SU-DHL-6 (cell line): ENCODE measurements around the gene TFAP2E.

Source experiments
- H2AFZ ChIP-seq: fragments of 200-600 bp; sonication (generic); 2 replicates; pipeline ENCODE4 v1.6.1; 2014; ENCODE audit warnings: low read depth, mild to moderate bottlenecking, moderate library complexity, mixed read lengths, antibody characterized with exemption, low read length; ENCODE audit not compliant: severe bottlenecking
- H3F3A ChIP-seq: fragments of 200-600 bp; shearing (Covaris generic); 2 replicates; pipeline ENCODE4 v1.6.0; 2016; ENCODE audit warnings: antibody characterized with exemption, mild to moderate bottlenecking; ENCODE audit not compliant: insufficient read depth
- H3K27ac ChIP-seq: fragments of 200-600 bp; sonication (generic); 2 replicates; pipeline ENCODE4 v1.5.1; 2016; ENCODE audit warnings: low read depth, mild to moderate bottlenecking, low read length, moderate library complexity, mixed read lengths
- H3K27me3 ChIP-seq: fragments of 200-600 bp; sonication (generic), shearing (Covaris generic); 2 replicates; pipeline ENCODE4 v1.6.0; 2014; ENCODE audit warnings: mild to moderate bottlenecking, low read length
- H3K36me3 ChIP-seq: fragments of 200-600 bp; sonication (generic); 2 replicates; pipeline ENCODE4 v1.6.1; 2014; ENCODE audit warnings: mild to moderate bottlenecking, low read length, mixed read lengths
- H3K4me2 ChIP-seq: fragments of 300-600, 200-600 bp; shearing (Covaris generic), sonication (generic); 2 replicates; pipeline ENCODE4 v1.6.0; 2014; ENCODE audit warnings: low read length, low read depth, mild to moderate bottlenecking; ENCODE audit not compliant: poor library complexity, severe bottlenecking
- H3K4me3 ChIP-seq: fragments of 200-600 bp; sonication (generic); 2 replicates; pipeline ENCODE4 v1.5.1; 2014; ENCODE audit warnings: antibody characterized with exemption, low read length, mild to moderate bottlenecking, mixed read lengths; ENCODE audit not compliant: insufficient read depth, poor library complexity, severe bottlenecking
- H3K79me2 ChIP-seq: fragments of 200-600 bp; sonication (generic); 2 replicates; pipeline ENCODE4 v1.6.1; 2014; ENCODE audit warnings: mild to moderate bottlenecking, low read length, moderate library complexity; ENCODE audit not compliant: insufficient read depth
- H3K9ac ChIP-seq: fragments of 200-600 bp; sonication (generic); 2 replicates; pipeline ENCODE4 v1.7.0; 2014; ENCODE audit warnings: mild to moderate bottlenecking, low read length
- H3K9me2 ChIP-seq: fragments of 200-600 bp; sonication (generic); replicated peaks from 2 replicates; pipeline ENCODE4 v1.6.1; 2014; ENCODE audit warnings: low read length; ENCODE audit not compliant: insufficient read depth
- H3K9me3 ChIP-seq: fragments of 200-600 bp; sonication (generic); 2 replicates; pipeline ENCODE4 v1.6.1; 2014; ENCODE audit warnings: low read length, mixed read lengths; ENCODE audit not compliant: insufficient read depth
- H4K20me1 ChIP-seq: fragments of 200-600 bp; sonication (generic); 2 replicates; pipeline ENCODE4 v1.6.1; 2014; ENCODE audit warnings: low read depth, mild to moderate bottlenecking, antibody characterized with exemption, low read length, moderate library complexity, mixed read lengths
- CTCF ChIP-seq: fragments of 200-600 bp; sonication (generic); IDR thresholded peaks from one replicate; pipeline ENCODE4 v1.5.1; 2017; ENCODE audit warnings: antibody characterized with exemption, mild to moderate bottlenecking, low read length, moderate library complexity; ENCODE audit not compliant: insufficient read depth, poor library complexity, severe bottlenecking
- EZH2phosphoT487 ChIP-seq: fragments of 200-600 bp; sonication (generic), shearing (Covaris generic); conservative IDR thresholded peaks from 2 replicates; pipeline ENCODE4 v1.6.1; 2018; ENCODE audit warnings: mild to moderate bottlenecking, antibody characterized with exemption, low read length, moderate library complexity, mixed read lengths

TFAP2E gene

GRCh38 chr1:35597870-35598269, 24.8 kb downstream of the TFAP2E start:
- no peak overlapping the region for H2AFZ ChIP-seq
- H3K9me2 ChIP-seq: no peaks in the 10 kb centered on the region
- no peaks in the 10 kb centered on the region for H3K9me3 ChIP-seq
- no peak overlapping the region for H3K27ac ChIP-seq
- no peak overlapping the region for H3K4me3 ChIP-seq
- H4K20me1 ChIP-seq: no peaks in the 10 kb centered on the region
- H3K79me2 ChIP-seq: no peaks in the 10 kb centered on the region
- H3F3A ChIP-seq: 0 out of 2 replicates have a peak, but pooled peaks cover 4% of the 10 kb centered on the region
- peaks cover 2% of the 10 kb centered on the region; the same call in 1 of the 2 replicates for H3K36me3 ChIP-seq
- H3K9ac ChIP-seq: no peak overlapping the region
- no peaks in the 10 kb centered on the region for H3K27me3 ChIP-seq
- TF ChIP-seq EZH2phosphoT487 (no peak), CTCF (no peak)
- no peak overlapping the region for H3K4me2 ChIP-seq

DNA sequence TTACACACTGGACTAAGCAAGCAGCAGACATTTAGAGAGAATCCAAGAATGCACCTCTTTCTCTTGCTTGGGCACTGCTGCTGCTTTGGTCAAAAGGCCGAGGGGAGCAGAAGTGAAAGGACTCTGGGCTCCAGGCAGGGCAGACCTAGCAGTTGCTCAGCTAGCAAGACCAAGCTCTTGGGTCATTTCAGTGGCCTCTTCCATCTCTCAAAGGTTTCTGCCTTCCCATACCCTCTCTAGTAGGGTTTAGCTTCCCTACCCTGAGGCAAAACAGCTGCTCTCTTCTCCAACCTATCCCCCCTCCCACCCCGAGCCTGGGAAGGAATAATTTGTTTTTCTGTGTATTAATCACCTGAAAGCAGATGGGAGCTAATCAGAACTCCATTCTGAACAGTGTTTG, 25.8 kb downstream of the TFAP2E start:
- Histone ChIP-seq H3K79me2 (no peaks in the 10 kb centered on the region), H3K4me3 (no peak overlapping the region), H3K36me3 (peaks cover 4% of the 10 kb centered on the region; the same call in 1 of the 2 replicates), H3K27me3 (no peaks in the 10 kb centered on the region), H3F3A (0 out of 2 replicates have a peak, but pooled peaks cover 4% of the 10 kb centered on the region), H4K20me1 (no peaks in the 10 kb centered on the region), H3K9ac (no peak overlapping the region), H3K9me3 (no peaks in the 10 kb centered on the region), H3K9me2 (no peaks in the 10 kb centered on the region), H3K4me2 (no peak overlapping the region), H2AFZ (no peak overlapping the region), H3K27ac (no peak overlapping the region)
- TF ChIP-seq CTCF (no peak), EZH2phosphoT487 (no peak)

DNA sequence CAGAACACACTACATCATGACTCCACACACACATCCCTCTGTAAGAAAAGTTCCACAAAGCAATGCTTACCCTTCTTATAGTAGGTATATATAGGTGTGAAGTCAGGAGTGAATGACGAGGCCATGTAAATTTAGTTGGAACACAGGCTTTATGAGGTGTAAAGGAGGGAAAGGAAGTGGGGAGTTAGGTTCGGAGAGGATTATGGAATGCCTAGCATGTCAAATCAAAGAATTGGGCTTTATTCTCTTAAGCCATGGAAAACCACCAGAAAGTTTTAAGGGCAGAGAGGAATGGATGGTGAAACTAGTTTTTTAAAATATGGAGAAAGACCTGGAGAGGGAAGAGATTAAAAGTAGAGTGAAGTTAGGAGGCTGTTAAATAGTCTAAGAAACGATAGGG, 26.3 kb downstream of the TFAP2E start:
- Histone ChIP-seq H3K27me3 (no peaks in the 10 kb centered on the region), H3K9me2 (no peaks in the 10 kb centered on the region), H3K36me3 (peaks cover 4% of the 10 kb centered on the region; the same call in 1 of the 2 replicates), H3K4me3 (no peak overlapping the region), H2AFZ (no peak overlapping the region), H4K20me1 (no peaks in the 10 kb centered on the region), H3K9me3 (no peaks in the 10 kb centered on the region), H3K4me2 (no peak overlapping the region), H3K79me2 (no peaks in the 10 kb centered on the region), H3F3A (0 out of 2 replicates have a peak, but pooled peaks cover 4% of the 10 kb centered on the region), H3K9ac (no peak overlapping the region), H3K27ac (no peak overlapping the region)
- TF ChIP-seq EZH2phosphoT487 (no peak), CTCF (no peak)
